ENCODE data around the gene BORCS5. TPM values are rescaled to one million over a fixed set of nuclear protein-coding genes. Genes with fewer than 3 reads are reported as not detected.
"Not testable (repeated sequence)": the region's sequence is repeated elsewhere in the genome, so short reads cannot be mapped to it uniquely, and the experiment has no call there.

Gene BORCS5
- total RNA-seq, 1 donor from 2014 or later = 17.4 TPM

- TF ChIP-seq POLR2AphosphoS5 (IDR thresholded peaks at IDR 0.05; ENCODE audit: insufficient read depth in 1 of 2, low read depth in 1 of 2) (no peak), CTCF (IDR thresholded peaks at IDR 0.05) (no peak), POLR2A (IDR thresholded peaks at IDR 0.05) (no peak)
These were observed 114.0 kb downstream of the BORCS5 start for GRCh38 chr12:12470751-12471306.

GRCh38 chr12:12471982-12472961 is 115.4 kb downstream of the BORCS5 start:
- H3K27ac ChIP-seq; H3K4me3 ChIP-seq; H3K9me3 ChIP-seq; H3K4me1 ChIP-seq; H3K27me3 ChIP-seq; intact Hi-C loops (cut with DNase I): not testable (repeated sequence)
- peaks cover 0 to 14% of the 10 kb centered on the region in 2 donors for H3K36me3 ChIP-seq
- DNase-seq (ENCODE audit: extremely low spot score in 2 of 2) = peak in 1 of 2 donors; percentile 52

More at GRCh38 chr12:12470751-12471306, 114.0 kb downstream of the BORCS5 start:
- Histone ChIP-seq H3K27ac (no peak overlapping the region), H3K36me3 (peaks cover 0 to 7% of the 10 kb centered on the region in 2 donors), H3K9me3 (no peaks in the 10 kb centered on the region), H3K4me1 (no peaks in the 10 kb centered on the region), H3K27me3 (no peaks in the 10 kb centered on the region), H3K4me3 (no peak overlapping the region)
- DNase-seq (ENCODE audit: extremely low spot score in 2 of 2) = peak in 1 of 2 donors; percentile 22
- intact Hi-C loops (cut with DNase I) = no loop called here

GRCh38 chr12:12473223-12473622 is 116.3 kb downstream of the BORCS5 start:
- Histone ChIP-seq H3K27me3 (no peaks in the 10 kb centered on the region), H3K27ac (no peak overlapping the region), H3K4me3 (no peak overlapping the region), H3K9me3 (no peaks in the 10 kb centered on the region), H3K4me1 (no peaks in the 10 kb centered on the region), H3K36me3 (peaks cover 0 to 23% of the 10 kb centered on the region in 2 donors)
- intact Hi-C loops (cut with DNase I) = no loop called here
- TF ChIP-seq POLR2AphosphoS5 (IDR thresholded peaks at IDR 0.05; ENCODE audit: insufficient read depth in 1 of 2, low read depth in 1 of 2) = no peak
- TF ChIP-seq CTCF (IDR thresholded peaks at IDR 0.05) = no peak
- no peak for TF ChIP-seq POLR2A (IDR thresholded peaks at IDR 0.05)
- DNase-seq (ENCODE audit: extremely low spot score in 2 of 2) = no peak

- Histone ChIP-seq H3K27me3 (no peaks in the 10 kb centered on the region), H3K4me1 (no peaks in the 10 kb centered on the region), H3K36me3 (peaks cover 0 to 34% of the 10 kb centered on the region in 2 donors), H3K4me3 (no peak overlapping the region), H3K9me3 (no peaks in the 10 kb centered on the region), H3K27ac (no peak overlapping the region)
- TF ChIP-seq CTCF (IDR thresholded peaks at IDR 0.05) (no peak), POLR2A (IDR thresholded peaks at IDR 0.05) (no peak), POLR2AphosphoS5 (IDR thresholded peaks at IDR 0.05; ENCODE audit: insufficient read depth in 1 of 2, low read depth in 1 of 2) (no peak)
- DNase-seq (ENCODE audit: extremely low spot score in 2 of 2) = no peak
- intact Hi-C loops (cut with DNase I) = no loop called here
These were observed 117.6 kb downstream of the BORCS5 start for GRCh38 chr12:12474471-12474928.

DNA sequence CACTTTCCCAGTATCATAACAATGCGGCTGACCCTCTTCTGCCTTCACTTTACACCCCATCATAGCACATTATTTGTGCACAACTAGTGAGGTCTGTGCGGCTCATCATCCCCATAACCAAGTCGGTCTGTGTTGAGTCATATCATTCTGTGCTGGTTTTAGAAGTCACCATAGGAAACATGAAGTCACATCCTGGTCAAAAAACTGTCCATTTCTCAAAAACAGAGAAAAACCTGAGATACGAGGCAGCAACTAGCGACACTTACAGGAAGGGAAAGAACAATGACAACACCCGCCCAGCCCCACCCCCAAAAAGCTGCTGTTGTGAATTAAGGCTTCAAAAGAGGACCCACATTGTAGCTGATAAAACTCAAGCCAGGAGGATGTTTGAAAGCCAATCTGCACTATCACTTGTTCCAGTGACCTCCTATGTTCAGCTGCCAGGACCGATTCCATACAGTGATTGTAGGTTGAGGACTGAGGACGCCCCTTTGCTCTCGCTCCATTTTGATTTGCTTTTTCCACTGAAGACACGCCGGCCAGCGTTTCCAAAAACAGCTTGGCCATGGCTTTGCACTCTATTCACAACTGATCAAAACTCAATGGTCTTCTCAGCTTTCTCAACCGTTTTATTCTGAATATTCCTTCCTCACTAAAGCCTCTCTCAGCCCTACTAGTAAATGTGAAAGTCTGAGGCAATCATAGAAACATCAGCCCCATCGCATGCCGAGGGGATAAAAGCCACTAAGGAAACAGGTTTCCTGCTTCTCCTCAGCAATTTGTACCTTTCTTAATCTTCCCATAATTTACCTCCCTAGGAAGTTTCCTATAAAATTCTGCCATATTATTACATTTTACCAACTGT is 118.3 kb downstream of the BORCS5 start:
- intact Hi-C loops (cut with DNase I) = no loop called here
- peaks cover 0 to 34% of the 10 kb centered on the region in 2 donors for H3K36me3 ChIP-seq
- no peak for DNase-seq (ENCODE audit: extremely low spot score in 2 of 2)
- H3K27me3 ChIP-seq = no peaks in the 10 kb centered on the region
- H3K4me1 ChIP-seq = no peaks in the 10 kb centered on the region
- no peak overlapping the region for H3K27ac ChIP-seq
- no peaks in the 10 kb centered on the region for H3K9me3 ChIP-seq
- no peak for TF ChIP-seq POLR2AphosphoS5 (IDR thresholded peaks at IDR 0.05; ENCODE audit: insufficient read depth in 1 of 2, low read depth in 1 of 2)
- TF ChIP-seq CTCF (IDR thresholded peaks at IDR 0.05) = no peak
- TF ChIP-seq POLR2A (IDR thresholded peaks at IDR 0.05) = no peak
- no peak overlapping the region for H3K4me3 ChIP-seq
